Measurements from ENCODE around the gene SORCS3.

The SORCS3 gene

DNA sequence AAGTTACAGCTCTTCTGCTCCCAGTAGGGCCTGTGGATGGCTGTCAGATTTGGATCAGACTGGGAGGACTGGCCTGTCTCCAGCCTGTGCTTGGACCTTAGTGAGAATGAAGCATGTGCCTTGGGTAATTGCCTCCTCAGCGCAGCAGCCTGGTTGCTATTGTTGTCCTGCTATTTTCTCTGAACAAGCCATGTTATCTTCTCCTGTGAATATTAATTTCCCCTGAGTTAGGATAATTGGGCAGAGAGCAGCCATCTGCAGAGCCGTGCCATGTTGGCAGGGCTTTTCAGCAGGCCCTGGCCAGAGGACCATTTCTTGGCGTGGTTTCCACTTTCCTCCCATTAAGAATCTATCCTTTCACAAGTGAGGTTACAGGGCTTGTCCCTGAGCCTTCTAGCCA lies 497.3 kb downstream of the SORCS3 start:
- no peak for DNase-seq

DNA sequence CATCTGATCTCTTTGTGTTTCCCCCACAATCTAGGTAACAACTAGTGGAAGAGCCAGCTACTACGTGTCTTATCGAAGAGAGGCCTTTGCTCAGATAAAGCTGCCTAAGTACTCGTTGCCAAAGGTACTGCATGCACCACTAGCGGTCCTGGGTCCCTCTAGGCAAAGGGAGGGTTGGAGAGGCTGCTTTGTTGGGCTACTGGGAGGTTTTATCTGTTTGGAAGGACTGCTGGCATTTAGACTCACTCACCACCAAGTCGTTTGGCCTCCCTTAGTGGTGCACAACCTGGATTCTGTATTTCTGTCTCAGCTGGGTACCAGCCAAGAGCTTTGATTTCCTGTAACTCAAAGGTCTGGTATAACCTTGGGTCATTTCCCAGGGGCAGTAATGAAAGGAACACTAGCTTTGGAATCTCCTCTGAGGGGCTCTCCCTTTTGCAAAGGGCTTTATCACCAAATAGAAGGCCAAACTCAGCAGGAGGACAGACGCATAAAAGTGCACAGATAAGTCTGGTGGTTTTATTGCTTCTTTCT lies 498.3 kb downstream of the SORCS3 start:
- DNase-seq: no peak

DNA sequence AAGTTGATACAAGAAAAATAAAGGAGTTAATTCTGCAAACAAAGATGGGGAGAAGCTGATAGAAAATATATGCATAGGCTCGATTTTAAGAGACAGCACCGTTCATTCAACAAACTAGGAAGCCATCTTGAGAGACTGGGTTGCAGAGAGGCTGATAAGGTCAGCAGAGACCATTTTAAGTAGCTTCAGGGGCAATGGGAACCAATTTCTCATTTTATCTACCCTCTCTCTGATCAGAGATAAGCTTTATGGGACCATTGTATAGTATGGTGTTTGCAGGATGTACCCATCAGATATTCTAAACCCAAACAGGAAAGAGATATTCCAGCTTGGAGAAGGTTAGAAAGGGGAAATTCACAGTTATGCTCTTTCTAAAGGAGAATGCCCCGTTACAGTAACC lies 499.5 kb downstream of the SORCS3 start:
- DNase-seq: no peak

DNA sequence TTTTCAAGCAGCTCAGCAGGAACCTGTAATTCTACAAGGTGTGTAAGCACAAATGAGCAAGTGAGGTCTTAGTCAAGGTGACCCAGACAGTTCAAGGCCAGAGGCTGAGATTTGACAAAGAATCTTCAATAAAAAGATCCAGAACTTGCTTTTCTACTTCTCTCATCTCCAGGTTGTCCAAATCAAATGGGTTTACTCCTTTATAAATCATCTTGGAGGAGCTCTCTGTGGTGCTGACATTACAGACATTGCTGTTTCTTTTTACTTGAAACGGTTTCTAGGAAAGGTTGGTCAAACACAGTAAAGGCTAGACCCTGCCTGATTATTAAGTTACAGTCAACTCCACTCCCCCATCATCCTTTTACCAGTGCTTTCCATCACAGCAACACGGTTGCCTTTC lies 504.6 kb downstream of the SORCS3 start:
- DNase-seq: no peak

DNA sequence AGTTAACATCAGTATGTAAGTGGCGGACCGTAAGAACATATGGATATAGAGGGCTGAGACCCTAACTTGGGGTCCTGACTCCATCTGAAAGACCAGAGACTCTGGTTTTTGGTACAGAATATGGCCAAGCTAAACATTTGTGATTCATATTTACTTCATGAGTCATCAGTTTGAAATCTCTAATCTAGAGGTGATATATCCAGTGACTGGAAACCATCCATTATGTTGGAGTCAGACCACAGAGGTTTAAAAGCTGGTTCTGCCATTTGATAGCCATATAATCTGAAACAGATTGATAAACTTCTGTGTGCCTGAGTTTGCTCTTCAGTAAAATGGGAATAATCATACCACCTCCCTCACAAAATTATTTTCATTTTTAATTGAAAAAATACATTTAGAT lies 505.3 kb downstream of the SORCS3 start:
- no peak for DNase-seq

DNA sequence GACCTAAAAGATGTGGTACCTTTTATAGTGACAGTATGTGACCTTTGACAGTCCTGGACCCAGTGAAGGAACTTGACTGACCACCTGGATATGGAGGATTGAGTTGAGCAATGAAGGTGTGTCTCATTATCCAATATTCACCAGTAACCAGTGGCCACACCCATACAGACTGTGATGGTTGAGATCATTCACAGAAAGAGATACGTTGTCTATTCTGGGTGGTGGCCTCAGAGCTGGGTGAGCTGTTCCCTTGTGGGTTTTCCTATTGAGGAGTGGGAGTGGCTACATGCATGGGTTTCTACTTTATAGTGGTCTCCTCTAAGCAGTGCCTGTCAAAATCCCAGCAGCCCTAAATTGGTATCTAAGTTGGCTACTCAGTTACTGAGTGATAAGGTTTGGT lies 507.4 kb downstream of the SORCS3 start:
- DNase-seq: no peak

DNA sequence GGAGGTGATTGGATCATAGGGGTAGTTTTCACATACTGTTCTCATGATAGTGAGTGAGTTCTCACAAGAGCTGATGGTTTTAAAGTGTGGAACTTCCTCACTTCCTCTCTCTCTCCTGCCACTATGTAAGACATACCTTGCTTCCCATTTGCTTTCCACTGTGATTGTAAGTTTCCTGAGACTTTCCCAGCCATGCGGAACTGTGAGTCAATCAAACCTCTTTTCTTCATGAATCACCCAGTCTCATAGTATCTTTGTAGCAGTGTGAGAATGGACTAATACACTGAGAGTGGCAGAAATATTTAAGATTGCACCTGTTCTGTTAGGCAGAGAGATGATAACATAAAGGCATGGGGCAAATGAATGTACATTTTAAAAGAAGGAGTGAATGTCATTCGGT lies 507.8 kb downstream of the SORCS3 start:
- no peak for DNase-seq

DNA sequence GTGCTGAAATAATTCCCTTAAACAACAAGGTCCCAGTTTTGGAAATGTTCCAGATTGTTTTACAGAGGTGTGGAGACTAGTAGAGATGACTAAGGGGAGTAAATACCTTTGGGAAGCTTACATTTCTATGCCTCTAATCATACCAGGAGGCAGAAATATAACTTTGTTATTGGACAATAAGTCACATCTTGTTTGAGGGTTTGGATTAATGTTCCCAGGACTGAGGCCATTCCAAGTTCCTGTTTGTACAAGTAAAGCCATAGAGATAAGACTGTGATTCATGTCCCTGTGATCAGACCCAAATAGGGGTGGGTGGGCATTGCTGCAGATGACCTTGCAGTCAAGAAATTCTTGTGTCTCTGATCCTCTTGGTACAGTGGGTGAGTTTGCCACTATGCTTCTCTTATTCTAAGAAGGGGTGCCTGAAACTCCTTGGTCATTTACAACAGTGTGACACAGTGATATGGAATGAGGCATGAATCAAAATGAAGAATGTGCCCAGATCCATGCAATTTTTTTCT lies 508.3 kb downstream of the SORCS3 start:
- no peak for DNase-seq

DNA sequence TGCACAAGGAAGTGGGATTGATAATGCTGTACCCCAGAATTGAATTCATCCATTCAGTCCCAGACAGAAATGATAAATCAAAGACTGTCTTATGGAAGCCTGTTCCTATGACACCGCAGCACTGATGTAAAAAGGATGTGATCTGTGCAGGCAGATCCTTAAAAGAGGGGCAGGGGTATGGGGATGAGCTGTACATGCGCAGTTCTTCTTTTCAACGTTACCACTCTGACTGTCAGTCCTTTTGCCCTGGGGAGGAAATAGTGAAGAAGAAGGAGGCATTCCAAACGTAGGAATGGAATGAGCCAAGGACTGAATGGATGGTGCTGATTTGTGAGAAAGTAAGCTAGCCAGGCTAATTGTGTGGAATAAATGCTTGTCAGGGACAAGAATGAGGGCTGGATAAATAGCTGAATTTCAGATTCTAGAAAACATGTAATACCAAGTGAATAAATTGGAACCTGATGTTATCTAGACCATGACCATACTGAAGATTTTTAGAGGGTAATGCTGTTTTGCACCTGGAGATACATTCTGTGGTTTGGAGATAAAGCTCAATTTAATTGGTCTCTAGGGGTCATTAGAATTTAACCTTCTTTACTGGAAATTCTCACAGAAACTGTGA lies 509.3 kb downstream of the SORCS3 start:
- no peak for DNase-seq

DNA sequence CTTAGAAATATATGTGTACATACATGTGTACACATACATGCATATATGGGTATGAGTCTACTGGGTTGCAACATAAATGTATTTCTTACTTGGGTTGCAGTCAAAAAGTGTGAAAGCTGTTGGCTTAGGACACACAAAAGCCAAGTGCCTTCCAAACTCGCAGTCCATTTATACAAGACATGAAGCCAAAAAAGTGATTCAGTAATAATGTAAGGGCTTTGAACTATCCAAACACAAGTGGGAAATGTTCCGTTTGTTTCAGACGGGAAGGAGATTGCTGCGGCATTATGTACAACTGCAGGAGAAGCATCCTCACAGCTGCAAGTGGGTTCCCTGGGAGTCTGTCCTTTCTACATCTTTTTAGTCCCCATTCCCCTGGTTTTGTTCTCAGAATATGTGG lies 513.6 kb downstream of the SORCS3 start:
- DNase-seq: no peak

DNA sequence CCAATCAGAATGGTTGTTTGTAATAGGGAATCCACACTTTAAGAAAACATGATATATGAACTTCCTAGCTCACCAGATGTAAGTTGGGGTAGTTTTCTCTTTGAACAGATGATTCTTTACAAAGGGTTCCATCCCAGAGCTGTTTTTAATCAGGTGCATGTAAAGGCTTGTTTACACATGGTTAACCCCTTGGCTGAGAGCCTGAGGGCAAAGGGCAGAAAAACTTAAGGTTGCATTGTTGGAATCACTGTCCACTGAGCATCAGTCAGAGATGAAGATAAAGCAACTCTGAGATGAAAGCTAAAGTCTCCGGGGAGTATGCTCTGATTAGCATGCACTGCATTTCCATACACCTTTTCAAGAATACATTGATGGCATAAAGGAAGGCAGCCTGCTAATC lies 518.2 kb downstream of the SORCS3 start:
- no peak for DNase-seq

DNA sequence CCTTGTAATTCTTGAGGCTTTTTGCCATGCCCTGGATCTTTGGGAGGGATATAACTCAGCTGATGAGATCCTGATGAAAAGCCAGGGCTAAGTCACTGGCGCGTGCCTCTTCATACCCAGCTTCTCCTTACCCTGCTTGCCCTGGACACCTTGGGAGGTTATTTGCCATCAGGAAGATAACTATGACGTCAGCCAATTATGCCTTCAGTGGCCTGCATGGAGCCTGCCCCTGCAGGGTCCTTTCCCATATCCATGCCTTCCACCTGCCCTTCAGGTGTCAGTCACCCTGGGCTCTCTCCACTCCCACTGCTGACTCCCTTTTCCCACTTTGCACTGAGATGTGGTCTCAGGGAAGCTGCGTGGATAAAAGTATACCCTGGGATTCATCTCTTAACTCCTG lies 520.1 kb downstream of the SORCS3 start:
- DNase-seq: no peak

DNA sequence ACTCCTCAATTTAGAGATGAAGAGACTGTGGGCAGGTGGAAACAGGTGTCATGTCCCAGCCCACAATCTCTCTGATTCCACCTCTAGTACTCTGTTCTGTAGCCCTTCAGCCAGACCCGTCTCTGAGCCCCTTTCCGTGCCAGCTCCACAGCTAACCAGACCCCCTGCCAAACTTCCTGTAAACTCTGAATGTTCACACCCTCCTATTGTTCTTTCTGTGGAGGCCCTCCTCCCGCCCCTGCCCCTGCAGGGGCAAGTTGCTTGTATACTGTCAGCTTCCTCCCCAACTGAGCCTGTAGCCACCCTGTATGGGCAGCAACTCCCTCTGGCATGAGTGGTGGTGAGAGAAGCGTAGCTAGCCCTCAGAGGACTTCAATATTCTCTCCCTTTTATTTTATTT lies 520.7 kb downstream of the SORCS3 start:
- DNase-seq: no peak

DNA sequence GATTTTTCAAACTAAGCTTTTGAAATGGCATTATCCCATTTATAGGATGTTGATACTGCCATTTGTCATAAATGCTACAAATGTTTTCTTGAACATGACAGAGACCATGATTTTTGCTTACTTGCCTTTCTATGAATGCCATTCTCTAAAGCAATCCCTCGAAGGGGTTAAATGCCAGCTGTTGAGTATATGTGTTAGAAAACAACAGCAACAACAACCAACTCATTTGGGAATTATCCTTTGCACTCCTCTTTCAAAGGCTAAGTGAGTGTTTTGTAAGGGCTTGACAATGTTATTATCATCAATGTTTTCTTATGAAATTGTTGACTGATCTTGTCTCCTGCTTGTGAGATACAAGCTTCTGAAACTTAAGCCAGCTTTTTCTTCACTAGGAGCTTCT lies 529.4 kb downstream of the SORCS3 start:
- no peak for DNase-seq

DNA sequence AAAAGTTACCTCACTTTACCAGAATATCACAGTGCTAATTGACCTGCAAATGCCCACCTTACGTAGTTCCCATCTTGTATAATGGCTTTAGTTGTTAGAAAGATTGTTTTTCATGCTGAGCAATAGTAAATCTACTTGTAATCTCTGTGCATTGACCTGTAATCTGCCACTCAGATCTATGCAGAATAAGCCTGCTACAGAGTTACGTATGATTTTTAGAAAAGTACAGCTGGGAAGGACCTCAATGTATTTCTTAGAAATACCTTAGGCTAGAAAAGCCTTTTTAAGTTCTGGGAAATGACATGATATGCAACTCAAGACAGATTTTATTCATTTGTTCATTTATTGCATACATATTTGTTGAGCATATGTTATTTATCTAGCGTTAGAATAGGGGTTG lies 530.9 kb downstream of the SORCS3 start:
- no peak for DNase-seq

DNA sequence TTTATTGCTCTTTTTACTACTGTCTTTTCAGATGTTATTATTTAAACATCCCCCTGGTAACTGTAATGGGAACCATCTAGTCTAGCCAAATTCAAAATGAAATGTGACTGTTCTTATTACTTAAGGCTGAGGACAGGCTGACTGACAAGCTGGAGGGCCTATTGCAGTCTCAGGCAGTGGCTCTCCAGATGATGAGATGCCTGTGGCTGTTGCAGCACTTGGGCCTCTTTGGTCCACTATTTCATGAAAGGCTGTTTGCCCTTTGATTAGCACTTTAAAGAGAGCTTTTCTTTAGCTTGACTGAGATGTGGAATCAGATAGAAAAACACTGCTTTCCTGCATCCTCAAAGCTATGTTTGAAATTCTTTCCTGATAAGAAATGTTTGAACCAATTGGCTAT lies 540.5 kb downstream of the SORCS3 start:
- DNase-seq: no peak

DNA sequence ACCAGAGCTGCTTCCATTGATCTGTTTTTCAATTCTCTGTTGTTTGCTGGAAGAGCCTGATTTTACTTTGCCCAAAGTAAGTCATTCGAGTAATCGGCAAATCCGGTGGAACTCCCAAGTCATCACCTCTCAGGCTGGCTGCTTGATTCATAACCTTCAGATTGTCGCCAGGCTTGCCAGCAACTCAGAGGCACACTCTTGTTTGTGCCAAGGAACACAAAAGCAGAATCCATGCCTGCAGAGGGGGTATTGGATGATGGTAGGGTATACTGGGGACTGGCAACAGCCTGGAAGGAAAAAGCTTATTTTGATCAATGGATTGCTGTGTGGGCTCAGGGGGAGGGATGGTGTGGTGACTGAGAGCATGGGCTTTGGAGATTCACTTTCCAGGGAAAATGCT lies 542.4 kb downstream of the SORCS3 start:
- no peak for DNase-seq

DNA sequence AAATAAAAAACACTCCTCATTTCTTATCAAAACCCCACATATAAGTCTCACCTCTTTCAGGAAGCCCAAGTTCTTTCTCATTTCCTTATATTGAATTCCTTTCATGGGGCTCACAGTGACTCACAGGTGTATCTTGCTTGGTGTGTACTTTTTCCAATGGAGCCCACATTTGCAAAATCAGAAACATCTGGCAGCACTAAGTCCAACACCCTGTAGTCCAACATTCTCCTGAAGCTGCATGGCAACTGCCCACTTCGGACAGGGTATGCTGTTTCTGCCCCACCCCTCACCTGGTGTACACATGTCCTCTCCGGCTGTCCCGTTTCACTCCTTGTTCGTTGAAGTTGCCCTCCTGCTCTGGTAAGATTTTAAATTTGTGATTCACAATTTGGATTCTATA lies 544.1 kb downstream of the SORCS3 start:
- no peak for DNase-seq

DNA sequence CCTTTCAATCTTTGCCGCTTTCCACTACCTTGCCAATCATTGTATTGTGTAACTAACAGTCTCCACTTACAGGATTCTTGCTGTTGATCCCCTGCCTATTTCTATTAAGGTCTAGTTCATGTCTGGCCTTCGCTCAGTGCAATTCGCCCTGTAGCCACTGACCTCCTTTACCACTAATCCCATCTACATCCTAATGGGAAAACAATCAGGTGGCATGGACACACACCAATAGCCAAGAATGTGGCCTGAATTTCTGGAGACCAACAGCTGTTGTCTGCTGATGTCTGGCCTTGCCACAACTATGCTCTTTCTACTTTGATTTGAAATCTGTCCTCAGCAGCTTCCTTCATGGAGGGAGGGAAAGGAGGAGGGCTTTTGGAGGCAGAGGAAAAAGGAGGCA lies 546.2 kb downstream of the SORCS3 start:
- DNase-seq: no peak

DNA sequence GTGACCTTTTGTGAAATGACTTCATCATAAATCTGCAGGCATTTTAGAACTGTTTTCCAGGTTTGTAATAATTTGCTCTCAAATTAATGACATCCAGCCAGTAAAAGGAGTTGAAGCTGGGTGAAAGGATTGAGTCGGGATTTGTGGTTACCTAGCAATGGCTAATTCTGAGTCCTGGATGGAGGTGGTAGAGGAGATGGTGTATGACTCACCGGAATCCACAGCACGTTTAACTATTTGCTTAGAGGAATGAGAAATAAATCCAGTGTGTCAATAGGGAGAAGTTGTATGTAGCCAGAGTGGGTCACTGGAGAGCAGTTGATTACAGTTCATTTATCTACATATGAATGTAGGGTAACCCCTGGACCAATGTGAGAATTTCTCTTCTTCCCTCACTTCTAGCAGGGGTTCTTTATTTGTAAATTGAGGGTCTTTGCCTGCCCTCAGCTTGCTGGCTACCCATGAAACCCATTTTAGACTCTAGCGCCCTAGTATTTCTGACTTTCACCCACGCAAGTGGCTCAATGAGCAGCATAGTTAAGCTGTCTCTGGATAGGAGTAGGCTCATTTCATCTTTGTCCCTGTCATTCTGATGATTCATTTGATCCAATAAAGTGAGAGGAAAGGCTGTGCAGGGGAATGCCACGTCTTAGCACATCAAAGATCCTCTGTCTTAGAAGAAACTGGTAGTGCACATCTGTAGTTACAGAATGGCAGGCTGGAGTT lies 547.8 kb downstream of the SORCS3 start:
- DNase-seq: no peak

DNA sequence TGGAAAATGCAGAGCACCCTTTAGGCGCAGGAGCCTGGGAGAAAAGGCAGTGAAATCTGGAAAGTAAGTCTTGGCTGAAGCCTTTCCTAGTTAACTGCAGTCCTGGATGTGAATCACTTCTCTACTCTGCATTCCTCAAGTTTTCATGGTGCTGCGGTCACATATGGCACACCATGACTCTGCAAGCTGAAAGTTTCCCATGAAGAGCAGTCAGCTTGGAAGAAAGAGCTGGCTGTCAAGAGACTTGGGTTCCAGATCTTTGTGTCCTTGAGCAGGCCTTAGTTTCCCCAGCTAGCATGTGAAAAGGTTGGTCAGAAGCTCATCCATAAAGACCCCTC lies 548.3 kb downstream of the SORCS3 start:
- no peak for DNase-seq

DNA sequence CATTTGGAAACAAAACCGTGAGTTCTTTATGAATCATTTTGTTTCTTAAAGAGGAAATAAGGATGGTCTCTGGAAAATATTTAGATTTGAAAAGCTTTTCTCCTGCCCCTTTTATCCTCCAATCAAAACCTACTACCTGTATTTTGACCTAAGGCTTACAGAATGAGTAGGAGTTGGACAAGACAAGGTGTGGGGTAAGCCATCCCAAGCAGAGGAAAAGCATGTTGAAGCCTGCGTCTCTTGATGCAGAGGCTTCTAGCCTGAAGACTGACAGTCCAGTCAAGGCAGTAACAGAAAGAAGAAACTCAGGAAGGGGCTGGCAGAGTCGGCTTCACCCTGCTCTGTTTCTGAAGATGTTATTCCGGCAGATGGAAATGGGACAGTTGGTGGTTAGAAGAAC lies 551.1 kb downstream of the SORCS3 start:
- no peak for DNase-seq

DNA sequence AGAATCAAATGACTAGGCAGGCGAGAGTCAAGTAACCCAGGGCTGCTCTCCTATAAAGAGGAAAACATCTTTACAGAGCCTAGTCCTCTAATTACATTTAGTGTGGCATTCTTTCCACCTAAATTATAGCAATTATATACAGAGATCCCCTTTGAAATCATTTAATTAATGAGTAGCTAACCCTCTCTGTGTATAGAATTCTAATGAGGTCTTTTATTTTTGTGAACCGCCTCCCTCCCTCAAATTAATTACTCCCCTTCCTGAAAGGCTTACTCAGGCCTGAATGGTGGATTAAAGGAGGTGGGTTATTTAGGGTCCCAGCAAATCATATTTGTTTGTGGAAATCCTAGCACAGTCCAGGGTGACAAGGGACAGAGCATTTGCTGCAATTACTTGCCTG lies 551.8 kb downstream of the SORCS3 start:
- no peak for DNase-seq

DNA sequence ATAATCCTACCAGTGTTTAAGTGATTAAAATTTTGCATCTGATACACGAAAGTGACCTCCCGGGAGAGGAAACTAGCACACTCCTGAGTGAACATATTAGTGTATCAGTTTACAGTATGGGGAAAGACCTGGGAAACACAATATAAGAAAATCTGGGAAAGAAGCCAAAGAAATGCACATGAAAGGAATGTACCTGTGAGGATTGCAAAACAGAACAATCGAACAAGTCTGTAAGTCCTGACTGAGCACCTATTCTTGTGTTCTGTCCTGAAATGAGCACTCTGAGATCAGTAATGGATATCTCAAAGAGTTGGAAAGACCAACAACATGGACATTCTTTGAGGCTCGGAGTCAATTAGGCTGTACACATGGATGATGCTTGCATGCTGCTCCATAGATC lies 554.7 kb downstream of the SORCS3 start:
- no peak for DNase-seq
